K562 (cell line): Measurements from ENCODE around the gene TMPRSS5. TPM values are rescaled to one million over a fixed set of nuclear protein-coding genes. Genes with fewer than 3 reads are reported as not detected.
A peak's percentile ranks its signal among the peaks of the same experiment; 100 is the strongest.

Experiments used
- ATAC-seq: fragments of 200-7000 bp; cut with Tn5 transposase; 3 replicates; pipeline ENCODE4 v1.9.1; 2020; ENCODE audit warnings: moderate library complexity
- BruUV-seq: library from RNA; stranded (reverse); fragments of 400-500 nt; replicated peaks from 2 replicates; lab custom pipeline; 2021; lab: Mats Ljungman, UMichigan
- CTCF ChIA-PET: fragments of 300-600 bp; formaldehyde crosslinking; extraction: SDS; loops from one replicate; lab custom pipeline; 2021; ENCODE audit warnings: low intra/inter-chr PET ratio; lab: Yijun Ruan, JAX
- POLR2A ChIA-PET: fragments of 300-600, 350-650 bp; sonication (Branson Sonifier 250); formaldehyde crosslinking; extraction: SDS; loops from one replicate; lab custom pipeline; 2021; ENCODE audit warnings: antibody characterized with exemption, inconsistent platforms; lab: Yijun Ruan, JAX
- DNase-seq, 4 experiments: peaks; one replicate each; pipeline versions ENCODE4 v3.0.0 to v3.0.0-alpha.2; 2011 to 2018; ENCODE audit warnings: low spot score in 3 of 4, mixed read lengths in 3 of 4; ENCODE audit errors: extremely low read depth in 1 of 4
- FAIRE-seq: peaks from 2 replicates; lab custom pipeline; 2011; peaks lifted over from hg19 to GRCh38; lab: Jason Lieb, UNC
- H2AFZ ChIP-seq: 2 replicates; pipeline ENCODE4 v1.6.0; 2011; ENCODE audit warnings: low read depth, low read length, control low read depth, inconsistent platforms
- H3K27ac ChIP-seq: fragments of 200-600 bp; 3 replicates; pipeline ENCODE4 v1.8.0; 2011; ENCODE audit warnings: low read depth, mild to moderate bottlenecking, control low read depth, inconsistent platforms, low read length, moderate library complexity, mixed read lengths; ENCODE audit errors: extremely low read depth
- H3K27me3 ChIP-seq, 2 experiments: fragments of 300-600 bp in 1 of 2; 2 replicates in 1 of 2; 3 replicates in 1 of 2; pipeline versions ENCODE4 v1.6.0 to v1.8.0; 2011; ENCODE audit warnings: inconsistent platforms in 2 of 2, low read length in 2 of 2, mild to moderate bottlenecking in 1 of 2, mixed read lengths in 1 of 2, moderate library complexity in 1 of 2; ENCODE audit not compliant: control insufficient read depth in 2 of 2, insufficient read depth in 2 of 2
- H3K36me3 ChIP-seq: fragments of 300-600 bp; 3 replicates; pipeline ENCODE4 v1.8.0; 2011; ENCODE audit warnings: mild to moderate bottlenecking, low read length, inconsistent platforms; ENCODE audit not compliant: control insufficient read depth, insufficient read depth
- H3K4me1 ChIP-seq, 2 experiments: fragments of 200-600 bp in 1 of 2; replicated peaks in 1 of 2; 2 replicates in 1 of 2; 3 replicates in 1 of 2; pipeline versions ENCODE4 v1.5.1 to v1.8.0; 2011; ENCODE audit warnings: inconsistent platforms in 2 of 2, low read length in 2 of 2, mild to moderate bottlenecking in 1 of 2, mixed read lengths in 1 of 2, moderate library complexity in 1 of 2; ENCODE audit not compliant: control insufficient read depth in 2 of 2, insufficient read depth in 2 of 2
- H3K4me2 ChIP-seq: 2 replicates; pipeline ENCODE4 v1.6.1; 2011; ENCODE audit warnings: low read length, control low read depth, inconsistent platforms, mixed read lengths; ENCODE audit not compliant: insufficient read depth
- H3K4me3 ChIP-seq: fragments of 200-600 bp; sonication (generic), shearing (Covaris generic); 2 replicates; pipeline ENCODE4 v1.5.1; 2016; ENCODE audit warnings: control low read depth, inconsistent platforms
- H3K79me2 ChIP-seq: fragments of 200-600 bp; 3 replicates; pipeline ENCODE4 v1.8.0; 2011; ENCODE audit warnings: low read length, inconsistent platforms; ENCODE audit not compliant: control insufficient read depth, insufficient read depth
- H3K9ac ChIP-seq, 2 experiments: 2 replicates each; pipeline versions ENCODE4 v1.6.0 to v1.6.1; 2011; ENCODE audit warnings: low read depth in 2 of 2, low read length in 2 of 2, control low read depth in 1 of 2, inconsistent platforms in 1 of 2, mild to moderate bottlenecking in 1 of 2, mixed read lengths in 1 of 2; ENCODE audit not compliant: insufficient read depth in 1 of 2
- H3K9me1 ChIP-seq: one replicate; pipeline ENCODE4 v1.6.0; 2011; ENCODE audit warnings: inconsistent platforms, mild to moderate bottlenecking, low read length, moderate library complexity; ENCODE audit not compliant: control insufficient read depth, insufficient read depth
- H3K9me3 ChIP-seq: replicated peaks from 2 replicates; pipeline ENCODE4 v1.5.1; 2011; ENCODE audit warnings: low read depth, low read length, inconsistent platforms; ENCODE audit not compliant: control insufficient read depth, insufficient read depth
- H4K20me1 ChIP-seq: replicated peaks from 2 replicates; pipeline ENCODE4 v1.6.1; 2011; ENCODE audit warnings: low read length, inconsistent platforms, mixed read lengths; ENCODE audit not compliant: control insufficient read depth, insufficient read depth
- ATF1 ChIP-seq, 2 experiments: fragments of 450-650 bp in 1 of 2; IDR thresholded peaks; 2 replicates each; pipeline ENCODE4 v1.6.1; 2016; ENCODE audit warnings: missing compliant biosample characterization in 1 of 2, missing genetic modification characterization in 1 of 2
- CCNT2 ChIP-seq: IDR thresholded peaks from 2 replicates; pipeline ENCODE4 v1.6.1; 2011; ENCODE audit warnings: borderline replicate concordance, low read depth, mild to moderate bottlenecking, moderate library complexity, mixed read lengths, low read length; ENCODE audit not compliant: insufficient read length; ENCODE audit errors: extremely low read depth
- EGR1 ChIP-seq: fragments of 450-650 bp; conservative IDR thresholded peaks from 2 replicates; pipeline ENCODE4 v1.6.1; 2017; ENCODE audit warnings: mild to moderate bottlenecking
- EP300 ChIP-seq: IDR thresholded peaks from 2 replicates; pipeline ENCODE4 v1.6.1; 2012; ENCODE audit warnings: low read length, improper control_type of control experiment
- GATAD2A ChIP-seq: fragments of 450-650 bp; IDR thresholded peaks from 2 replicates; pipeline ENCODE4 v1.6.1; 2017
- GTF2E2 ChIP-seq: fragments of 200-800 bp; sonication (Bioruptor generic); IDR thresholded peaks from 2 replicates; pipeline ENCODE4 v1.6.1; 2016; ENCODE audit warnings: missing genetic modification characterization, missing compliant biosample characterization
- HDAC3 ChIP-seq: fragments of 450-650 bp; IDR thresholded peaks from 2 replicates; pipeline ENCODE4 v1.6.1; 2018; ENCODE audit warnings: borderline replicate concordance, mild to moderate bottlenecking, moderate library complexity; ENCODE audit not compliant: partially characterized antibody
- ILK ChIP-seq: fragments of 450-650 bp; IDR thresholded peaks from 2 replicates; pipeline ENCODE4 v1.6.1; 2016; ENCODE audit warnings: missing genetic modification characterization, low read depth, mild to moderate bottlenecking, missing compliant biosample characterization, moderate library complexity, borderline replicate concordance
- JUND ChIP-seq, 2 experiments: IDR thresholded peaks; 2 replicates in 1 of 2; 3 replicates in 1 of 2; pipeline ENCODE4 v1.6.1; 2011; ENCODE audit warnings: borderline replicate concordance in 2 of 2, low read depth in 2 of 2, low read length in 2 of 2, improper control_type of control experiment in 1 of 2, missing biosample characterization in 1 of 2, missing genetic modification characterization in 1 of 2, missing genetic modification reagents in 1 of 2
- MAX ChIP-seq: sonication (generic); formaldehyde crosslinking; IDR thresholded peaks from 2 replicates; pipeline ENCODE4 v1.9.0; 2022; ENCODE audit warnings: mild to moderate bottlenecking, missing genetic modification reagents
- MECOM ChIP-seq: fragments of 250-450 bp; sonication (Bioruptor Pico); IDR thresholded peaks from 2 replicates; pipeline ENCODE4 v1.8.0; 2022; ENCODE audit warnings: inconsistent platforms
- NR3C1 ChIP-seq: sonication (generic); formaldehyde crosslinking; IDR thresholded peaks from 2 replicates; pipeline ENCODE4 v1.8.1; 2022; ENCODE audit warnings: missing genetic modification reagents
- SIN3A ChIP-seq, 2 experiments: fragments of 150-350 bp in 1 of 2; IDR thresholded peaks; 2 replicates each; pipeline ENCODE4 v1.6.1; 2011 to 2016; ENCODE audit warnings: borderline replicate concordance in 2 of 2, low read depth in 2 of 2, low read length in 2 of 2, mild to moderate bottlenecking in 2 of 2, moderate library complexity in 2 of 2; ENCODE audit not compliant: control insufficient read depth in 1 of 2
- SMARCC2 ChIP-seq: fragments of 450-650 bp; IDR thresholded peaks from 2 replicates; pipeline ENCODE4 v1.6.1; 2017; ENCODE audit warnings: antibody characterized with exemption, moderate library complexity, mild to moderate bottlenecking, low read depth
- TEAD1 ChIP-seq, 2 experiments: fragments of 450-650 bp in 1 of 2; sonication (generic) in 1 of 2; formaldehyde crosslinking; IDR thresholded peaks; 2 replicates each; pipeline versions ENCODE4 v1.4.0 to v1.8.0; 2020 to 2022; ENCODE audit warnings: mild to moderate bottlenecking in 2 of 2, missing genetic modification reagents in 1 of 2
- ZBTB8A ChIP-seq: fragments of 450-650 bp; IDR thresholded peaks from 2 replicates; pipeline ENCODE4 v1.6.1; 2018; ENCODE audit warnings: mild to moderate bottlenecking, moderate library complexity; ENCODE audit not compliant: partially characterized antibody
- ZEB2 ChIP-seq: fragments of 450-650 bp; IDR thresholded peaks from 2 replicates; pipeline ENCODE4 v1.6.1; 2016
- ZNF274 ChIP-seq: IDR thresholded peaks from 2 replicates; pipeline ENCODE4 v1.6.1; 2011; ENCODE audit warnings: low read depth, mild to moderate bottlenecking, low read length, moderate library complexity, borderline replicate concordance
- ZNF3 ChIP-seq: fragments of 250-450 bp; sonication (Bioruptor Pico); IDR thresholded peaks from 2 replicates; pipeline ENCODE4 v1.5.0; 2021; ENCODE audit warnings: mild to moderate bottlenecking, moderate library complexity
- ZNF584 ChIP-seq: fragments of 200-800 bp; sonication (Bioruptor generic); IDR thresholded peaks from 2 replicates; pipeline ENCODE4 v1.6.1; 2016; ENCODE audit warnings: low read depth, mild to moderate bottlenecking, missing genetic modification characterization, missing compliant biosample characterization
- WGBS: fragments of 100-300 bp; shearing (Covaris generic); methylation state at CpG from one replicate; pipeline ENCODE4 v1.1.6; 2016; ENCODE audit warnings: low coverage, mixed read lengths; ENCODE audit not compliant: insufficient coverage; ENCODE audit errors: missing lambda C conversion rate; 5-methylcytosine and 5-hydroxymethylcytosine counted together
- in situ Hi-C: fragments of 300-500 bp; cut with MboI; formaldehyde crosslinking; loops from 4 replicates; pipeline ENCODE4 v1.15.0; 2018; ENCODE audit warnings: inconsistent platforms, mixed read lengths
- intact Hi-C: fragments of 100-400 bp; cut with micrococcal nuclease; formaldehyde crosslinking; loops from 2 replicates; pipeline ENCODE4 v1.14.2; 2022
- polyA plus RNA-seq, 8 experiments: library from polyadenylated mRNA; depleted of rRNA in 4 of 8; stranded (reverse) in 5 of 8; unstranded in 3 of 8; fragments of >200 nt; fragmentation: Nextera tagmentation in 2 of 8; fragmentation: Illumina TruSeq in 1 of 8; extraction: Ambion mirVana in 2 of 8; extraction: Trizol in 1 of 8; gene quantifications; 2 replicates each; pipeline versions ENCODE4 v1.2.1 to v1.2.3, GENCODE V29; 2011 to 2014; ENCODE audit warnings: inconsistent platforms in 1 of 8, missing spikeins in 1 of 8
- total RNA-seq, 7 experiments: library from RNA; depleted of rRNA in 6 of 7; stranded (reverse); fragments of >200 nt in 6 of 7; fragmentation: Illumina TruSeq in 2 of 7; extraction: Trizol in 2 of 7; gene quantifications; 2 replicates each; pipeline versions ENCODE4 v1.2.1 to v1.2.3, GENCODE V29; 2011 to 2021; ENCODE audit warnings: low replicate concordance in 1 of 7

TMPRSS5 gene
- total and polyA plus RNA-seq, 9 of the 15 experiments (the other 6 are each of a cell fraction or from before 2014, with no cell fraction given): 0.07 to 0.49 (median 0.17) TPM; not detected in 1

GRCh38 chr11:113664981-113665710 is 41.0 kb downstream of the TMPRSS5 start:
- POLR2A ChIA-PET: interaction anchor here (0.9 to 2.1 kb wide), 4 partner anchors 13 to 24 kb away, joined by 3 to 5 read pairs (median 4); no protein-coding TSS in a partner anchor
- peaks cover 15% of the 10 kb centered on the region for H3K9me3 ChIP-seq
- ATAC-seq: peak; percentile 80
- H3K27me3 ChIP-seq: no peaks in the 10 kb centered on the region
- H2AFZ ChIP-seq: peak overlapping the region; percentile 88
- peak overlapping the region in 1 of 2 experiments; percentile 81; a peak in 2 of 4 replicates for H3K9ac ChIP-seq
- peak; percentile 87 for FAIRE-seq
- peaks cover 6% of the 10 kb centered on the region for H3K36me3 ChIP-seq
- H3K9me1 ChIP-seq: no peaks in the 10 kb centered on the region
- in situ Hi-C loops: no loop called here
- BruUV-seq: no TSS peak
- H3K79me2 ChIP-seq: peaks cover 9% of the 10 kb centered on the region; the same call in 2 of the 3 replicates
- WGBS: 6% methylated on average over 9 of the region's 9 CpGs
- intact Hi-C loops: loop anchor here (2.0 to 5.0 kb wide), 2 partner anchors 26 to 552 kb away; no protein-coding TSS in a partner anchor
- peak overlapping the region; percentile 28 for H3K4me3 ChIP-seq
- peaks cover 13 to 51% of the 10 kb centered on the region in 2 experiments; a peak in 4 of 5 replicates for H3K4me1 ChIP-seq
- H3K27ac ChIP-seq: peak overlapping the region; percentile 97
- H4K20me1 ChIP-seq: no peaks in the 10 kb centered on the region
- CTCF ChIA-PET: no interaction called here
- peak in 3 of 4 experiments; percentile 34 to 92 (median 78) for DNase-seq
- H3K4me2 ChIP-seq: peak overlapping the region; percentile 90
- 0 out of 2 replicates have a peak, but pooled peaks have one; percentile 34 for TF ChIP-seq JUND (IDR thresholded peaks at IDR 0.05; ENCODE audit: borderline replicate concordance, low read depth, low read length)
- peak; percentile 46; the same call in 1 of the 3 replicates for TF ChIP-seq JUND (tag; IDR thresholded peaks at IDR 0.05; ENCODE audit: borderline replicate concordance, low read depth, low read length)
- peak; percentile 51 for TF ChIP-seq CCNT2
- peak; percentile 82 for TF ChIP-seq GTF2E2 (tag)
- TF ChIP-seq ZNF274: 0 out of 2 replicates have a peak, but pooled peaks have one; percentile 18
- TF ChIP-seq GATAD2A: 0 out of 2 replicates have a peak, but pooled peaks have one; percentile 34
- TF ChIP-seq EP300: peak; percentile 96
- TF ChIP-seq HDAC3: peak; percentile 75
- peak in 1 of 2 experiments; percentile 55; a peak in 1 of 4 replicates for TF ChIP-seq SIN3A (IDR thresholded peaks at IDR 0.05; ENCODE audit: borderline replicate concordance in 2 of 2, control insufficient read depth in 1 of 2, low read depth in 2 of 2, low read length in 2 of 2)
- TF ChIP-seq ZEB2: peak; percentile 69
- TF ChIP-seq ZNF3: no peak
- TF ChIP-seq NR3C1 (CRISPR knock-in tag): no peak
- TF ChIP-seq TEAD1 (CRISPR knock-in tag; IDR thresholded peaks at IDR 0.05): peak in 1 of 2 experiments; percentile 37; a peak in 1 of 4 replicates
- TF ChIP-seq SMARCC2: peak; percentile 69
- TF ChIP-seq ILK: no peak
- TF ChIP-seq ZBTB8A: peak; percentile 59
- 0 out of 2 replicates have a peak, but pooled peaks have one; percentile 28 for TF ChIP-seq EGR1
- TF ChIP-seq ATF1 (CRISPR knock-in tag; IDR thresholded peaks at IDR 0.05): no peak
- peak; percentile 72 for TF ChIP-seq ATF1 (tag; IDR thresholded peaks at IDR 0.05)
- peak; percentile 32; the same call in 1 of the 2 replicates for TF ChIP-seq MAX (CRISPR knock-in tag)
- TF ChIP-seq MECOM: 0 out of 2 replicates have a peak, but pooled peaks have one; percentile 29
- TF ChIP-seq ZNF584 (CRISPR knock-in tag): peak; percentile 75
